ENCODE data around the gene FAP.

FAP gene

GRCh38 chr2:162185541-162186232, 57.6 kb downstream of the FAP start:
- DNase-seq, result no peak

- DNase-seq, result no peak
Observed at GRCh38 chr2:162184821-162185450, 58.3 kb downstream of the FAP start.

GRCh38 chr2:162184359-162184758, 58.9 kb downstream of the FAP start:
- no peak for DNase-seq

- no peak for DNase-seq
Observed at GRCh38 chr2:162182395-162182794, 60.9 kb downstream of the FAP start.

GRCh38 chr2:162177301-162177700, 65.9 kb downstream of the FAP start:
- no peak for DNase-seq

- no peak for DNase-seq
Observed at GRCh38 chr2:162175714-162176113, 67.5 kb downstream of the FAP start.

- no peak for DNase-seq
Observed at GRCh38 chr2:162174746-162175145, 68.5 kb downstream of the FAP start.

- no peak for DNase-seq
Observed at GRCh38 chr2:162172802-162173370, 70.4 kb downstream of the FAP start.

- DNase-seq, result no peak
Observed at GRCh38 chr2:162166745-162167144, 76.5 kb downstream of the FAP start.

- DNase-seq, result no peak
Observed at GRCh38 chr2:162166174-162166573, 77.1 kb downstream of the FAP start.

- no peak for DNase-seq
Observed at GRCh38 chr2:162164802-162165201, 78.4 kb downstream of the FAP start.

- DNase-seq, result no peak
Observed at GRCh38 chr2:162159446-162159845, 83.8 kb downstream of the FAP start.

- DNase-seq, result no peak
Observed at GRCh38 chr2:162156149-162156548, 87.1 kb downstream of the FAP start.

- no peak for DNase-seq
Observed at GRCh38 chr2:162155093-162155492, 88.2 kb downstream of the FAP start.

GRCh38 chr2:162153608-162154224, 89.5 kb downstream of the FAP start:
- DNase-seq, result peak; percentile 32

GRCh38 chr2:162152147-162152546, 91.1 kb downstream of the FAP start, which contains the start of gene GCG:
TSS of gene GCG (minus strand) at chr2:162152247. CDS start at chr2:162149178, 3,069 bp downstream.
- no peak for DNase-seq

- no peak for DNase-seq
Observed at GRCh38 chr2:162149940-162150339, 93.3 kb downstream of the FAP start.

- DNase-seq, result no peak
Observed at GRCh38 chr2:162149466-162149865, 93.8 kb downstream of the FAP start.

GRCh38 chr2:162148956-162149355, 94.3 kb downstream of the FAP start:
- no peak for DNase-seq

- no peak for DNase-seq
Observed at GRCh38 chr2:162143969-162144368, 99.3 kb downstream of the FAP start.

- DNase-seq, result no peak
Observed at GRCh38 chr2:162138310-162138709, 104.9 kb downstream of the FAP start.

GRCh38 chr2:162127422-162127821, 115.8 kb downstream of the FAP start:
- no peak for DNase-seq

- no peak for DNase-seq
Observed at GRCh38 chr2:162126527-162126926, 116.7 kb downstream of the FAP start.

- DNase-seq, result no peak
Observed at GRCh38 chr2:162126111-162126519, 117.1 kb downstream of the FAP start.

Measured in retina (tissue), 1 donor.